Stimulated activated CD4-positive, alpha-beta T cell treated with anti-CD3 and anti-CD28 coated beads, Interleukin-15, amount 100 ng/mL, for 1 hour (primary cell): ENCODE data around the gene COL20A1.
"Not testable (repeated sequence)": the region's sequence is repeated elsewhere in the genome, so short reads cannot be mapped to it uniquely, and the experiment has no call there.

Experiments
- DNase-seq, 2 donors: peaks; one replicate each; pipeline ENCODE4 v3.0.0-alpha.2; 2020; ENCODE audit warnings: low read depth in 1 of 2, low spot score in 1 of 2

The COL20A1 gene

DNA sequence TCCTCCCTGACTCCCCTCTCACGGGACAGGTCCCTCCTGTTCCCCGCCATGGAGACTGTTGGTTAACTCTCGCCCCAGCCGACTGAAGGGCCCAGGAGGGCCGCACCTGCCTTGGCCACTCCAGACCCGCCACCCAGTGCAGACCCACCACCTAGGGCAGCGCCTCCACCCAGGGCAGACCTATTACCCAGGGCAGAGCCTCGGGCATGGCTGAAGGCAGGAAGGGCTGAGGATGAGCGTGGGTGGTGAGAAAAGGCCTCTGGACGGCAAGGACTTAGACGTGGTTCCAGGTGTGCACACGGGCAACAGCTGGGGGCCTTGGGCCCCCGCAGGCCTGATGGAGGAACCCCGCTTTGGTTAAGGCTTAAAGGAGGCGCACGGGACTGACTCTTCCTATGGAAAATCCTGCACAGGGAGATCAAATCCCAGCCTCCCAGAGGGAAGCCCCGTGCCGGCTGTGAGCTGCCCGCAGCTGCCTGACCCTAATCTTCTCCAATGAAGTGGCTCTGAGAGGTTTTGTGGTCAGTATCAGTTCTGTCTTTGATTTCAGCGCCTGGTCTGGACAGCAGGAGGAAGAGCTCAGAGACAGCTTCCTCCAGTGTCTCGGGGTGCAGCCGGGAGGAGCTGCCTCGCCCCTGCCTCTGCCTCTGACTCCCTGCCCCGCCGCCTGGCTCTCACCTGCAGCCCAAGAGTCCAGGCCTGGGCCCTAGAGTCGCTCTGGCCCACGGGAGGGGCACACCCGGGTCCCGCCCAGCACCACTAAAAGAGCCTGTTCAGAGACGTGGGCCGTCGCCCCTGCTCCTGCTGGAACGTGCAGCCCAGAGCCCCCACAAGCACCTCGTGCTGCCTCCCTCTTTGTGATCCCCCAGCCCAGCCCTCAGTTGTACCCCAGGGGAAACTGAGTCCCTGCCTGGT, 80.2 kb downstream of the COL20A1 start:
- no peak for DNase-seq

DNA sequence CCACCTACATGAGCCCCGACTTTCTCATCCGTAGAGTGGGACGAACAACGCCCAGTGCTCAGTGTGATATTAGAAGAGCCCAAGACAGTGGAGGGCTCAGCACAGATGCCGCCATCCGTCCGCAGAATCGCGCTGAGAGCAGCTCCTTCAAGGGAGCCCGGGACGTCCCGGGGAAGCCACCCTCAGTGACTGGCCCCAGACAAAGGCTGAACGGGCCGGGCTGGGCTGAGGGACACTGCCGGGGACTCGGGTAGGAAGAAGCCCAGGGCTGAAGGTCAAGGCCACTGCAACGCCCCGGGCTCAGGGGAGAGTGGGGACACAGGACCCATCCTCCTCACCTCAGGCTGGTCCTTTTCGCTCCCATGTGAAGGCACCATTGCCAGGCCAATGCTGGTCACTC, 81.0 kb downstream of the COL20A1 start:
- DNase-seq, result no peak

DNA sequence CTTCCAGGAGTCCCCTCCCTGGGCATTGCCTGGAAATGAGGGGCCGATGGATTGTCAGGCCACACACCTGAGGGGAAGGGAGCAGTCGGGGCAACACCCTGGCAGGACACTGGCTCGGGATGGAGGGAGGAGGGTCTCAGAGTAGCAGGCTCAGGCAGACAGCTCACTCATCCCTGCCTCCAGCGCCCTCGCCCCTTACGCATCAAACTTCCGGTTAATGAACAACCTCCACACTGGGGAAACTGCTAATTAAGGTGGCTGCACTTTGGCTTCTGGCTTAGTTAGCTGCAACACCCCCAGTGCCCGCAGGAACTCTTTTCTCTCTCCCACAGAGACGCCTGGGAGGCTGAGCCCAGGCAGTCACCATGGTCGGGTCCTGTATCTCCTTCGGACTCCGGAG, 81.5 kb downstream of the COL20A1 start:
- no peak for DNase-seq

DNA sequence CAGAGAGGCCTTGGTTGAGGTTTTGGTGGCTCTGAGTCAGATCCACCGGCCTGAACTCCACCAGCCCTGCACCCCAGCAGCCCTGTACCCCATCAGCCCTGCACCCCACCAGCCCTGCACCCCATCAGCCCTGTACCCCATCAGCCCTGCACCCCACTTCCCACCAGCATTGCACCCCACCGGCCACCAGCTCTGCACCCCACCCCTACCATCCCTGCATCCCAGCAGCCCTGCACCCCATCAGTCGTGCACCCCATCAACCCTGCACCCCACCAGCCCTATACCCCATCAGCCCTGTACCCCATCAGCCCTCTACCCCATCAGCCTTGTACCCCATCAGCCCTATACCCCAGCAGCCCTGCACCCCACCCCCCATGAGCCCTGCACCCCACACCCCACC, 82.5 kb downstream of the COL20A1 start:
- DNase-seq, result no peak

GRCh38 chr20:63376283-63377250, 83.6 kb downstream of the COL20A1 start:
- DNase-seq, result no peak

- no peak for DNase-seq
Observed at GRCh38 chr20:63377256-63377941, 84.4 kb downstream of the COL20A1 start.

DNA sequence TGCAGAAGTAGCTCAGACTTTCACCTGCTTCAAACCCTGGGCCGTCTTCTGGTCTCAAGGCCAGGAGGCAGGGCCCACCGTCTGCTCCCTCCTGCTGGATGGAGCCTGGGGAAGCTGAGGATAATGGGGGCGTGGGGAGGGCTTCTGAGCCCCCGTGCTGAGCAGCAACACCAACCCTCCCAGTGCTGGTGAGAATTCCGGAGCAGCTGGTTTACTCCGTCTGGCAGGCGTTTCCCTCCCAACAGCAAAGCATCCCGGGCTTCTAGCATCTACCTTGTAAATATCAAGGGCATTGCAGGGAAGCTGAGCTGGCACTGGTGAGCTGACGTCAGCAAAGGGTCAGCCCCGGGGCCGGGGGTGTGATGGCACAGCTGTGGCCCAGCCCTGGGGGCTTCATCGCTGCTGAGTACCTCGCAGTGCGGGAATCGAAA, 85.0 kb downstream of the COL20A1 start:
- DNase-seq, result no peak

DNA sequence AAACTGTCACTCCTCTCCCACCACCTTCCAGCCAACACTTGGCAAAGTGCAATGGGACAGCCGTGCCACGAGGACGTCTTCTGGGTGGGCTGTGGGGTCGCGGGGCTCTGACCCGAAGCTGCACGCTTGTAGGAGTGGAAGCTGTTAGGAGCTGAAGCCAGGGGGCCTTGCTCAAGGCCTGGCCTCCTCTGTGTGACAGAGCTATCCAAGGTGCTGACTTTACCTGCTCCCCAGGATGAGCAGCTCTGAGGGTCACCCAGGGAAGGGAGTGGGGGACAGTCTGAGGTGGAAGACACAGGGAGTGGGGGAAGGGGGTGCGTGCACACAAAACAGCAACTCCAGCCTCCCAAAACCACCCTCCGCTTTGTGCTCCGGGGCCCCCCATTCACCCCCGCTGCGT, 85.6 kb downstream of the COL20A1 start:
- no peak for DNase-seq

- DNase-seq, result no peak
Observed at GRCh38 chr20:63379296-63379695, 86.3 kb downstream of the COL20A1 start.

DNA sequence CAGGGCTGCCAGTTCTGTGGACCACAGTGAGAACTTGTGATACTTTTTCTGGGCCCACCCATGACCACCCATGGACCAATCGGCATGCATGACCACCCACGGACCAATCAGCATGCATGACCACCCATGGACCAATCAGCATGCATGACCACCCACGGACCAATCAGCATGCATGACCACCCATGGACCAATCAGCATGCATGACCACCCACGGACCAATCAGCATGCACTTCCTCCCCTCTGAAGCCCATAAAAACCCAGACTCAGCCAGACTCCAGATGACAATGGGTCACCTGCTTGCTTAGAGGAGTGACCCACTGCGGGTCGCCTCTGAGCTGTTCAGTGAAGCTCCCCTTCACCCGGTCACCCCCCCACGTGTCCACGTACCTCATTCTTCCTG, 86.9 kb downstream of the COL20A1 start:
- DNase-seq, result not testable (repeated sequence)

DNA sequence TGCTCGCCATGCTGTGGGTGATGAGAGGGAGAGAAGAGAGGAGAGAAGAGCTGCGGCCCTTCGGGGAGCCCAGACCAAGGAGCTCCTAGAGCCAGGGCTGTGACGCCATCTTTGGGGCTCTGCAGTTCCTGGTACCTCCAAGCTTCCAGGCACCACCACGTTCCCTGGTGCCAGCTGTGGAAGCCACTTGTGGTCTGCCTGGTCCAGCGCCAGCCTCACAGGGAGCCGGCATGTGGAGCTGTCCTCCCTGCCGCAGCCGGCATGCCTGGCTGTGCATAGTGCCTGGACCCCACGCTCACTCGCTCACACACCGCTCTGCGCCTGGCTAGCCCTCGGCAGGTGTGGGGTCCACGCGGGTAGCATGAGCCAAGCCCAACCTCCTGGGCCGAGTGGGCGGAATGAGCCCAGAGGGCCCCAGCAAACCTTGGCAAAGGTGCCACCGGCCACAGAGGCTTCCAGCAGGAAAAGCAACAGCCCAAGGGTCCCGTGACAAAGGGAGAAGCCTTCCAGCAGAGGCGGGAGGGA, 87.4 kb downstream of the COL20A1 start:
- DNase-seq, result no peak

GRCh38 chr20:63381781-63382431, 88.9 kb downstream of the COL20A1 start:
- DNase-seq, result peak in 1 of 2 donors; percentile 35

- DNase-seq, result no peak
Observed at GRCh38 chr20:63382551-63383300, 89.7 kb downstream of the COL20A1 start.

- DNase-seq, result no peak
Observed at GRCh38 chr20:63383556-63383955, 90.6 kb downstream of the COL20A1 start.

DNA sequence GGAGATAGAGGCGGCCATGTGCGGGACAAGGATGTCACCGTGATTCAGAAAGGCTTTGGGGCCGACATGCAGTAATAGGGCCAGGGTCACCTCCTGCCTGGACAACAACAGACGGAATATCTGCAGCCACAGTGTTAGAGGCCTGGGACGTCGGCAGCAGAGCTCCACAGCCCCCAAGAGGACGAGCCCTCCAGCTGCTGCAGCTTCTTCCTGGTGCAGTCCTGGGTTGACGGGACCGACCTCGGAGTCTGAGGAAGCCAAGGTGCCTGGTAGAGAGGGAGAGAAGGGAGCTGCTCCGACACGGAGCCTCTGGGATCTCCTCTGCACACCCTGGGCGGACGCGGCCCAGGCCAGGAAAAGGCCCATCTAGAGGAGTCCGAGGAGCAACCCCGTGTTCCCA, 91.3 kb downstream of the COL20A1 start:
- no peak for DNase-seq
